SW480 (cell line): ENCODE data around the gene GNS.
"Not testable (repeated sequence)": the region's sequence is repeated elsewhere in the genome, so short reads cannot be mapped to it uniquely, and the experiment has no call there.

Source experiments
- DNase-seq: peaks from one replicate; pipeline ENCODE4 v3.0.0-alpha.2; 2016; ENCODE audit warnings: low spot score

Gene GNS

GRCh38 chr12:64779354-64779974, 20.3 kb upstream of the GNS start:
- no peak for DNase-seq

- DNase-seq, result not testable (repeated sequence)
Measured at GRCh38 chr12:64775147-64775736, 16.0 kb upstream of the GNS start.

- DNase-seq, result no peak
Measured at GRCh38 chr12:64773386-64773785, 14.2 kb upstream of the GNS start.

- no peak for DNase-seq
Measured at GRCh38 chr12:64767495-64767894, 8.3 kb upstream of the GNS start.

GRCh38 chr12:64760808-64761573, 1.8 kb upstream of the GNS start:
- DNase-seq, result no peak

GRCh38 chr12:64757771-64758170, 1.4 kb downstream of the GNS start:
- no peak for DNase-seq

- no peak for DNase-seq
Measured at GRCh38 chr12:64756376-64756775, 2.8 kb downstream of the GNS start.

- no peak for DNase-seq
Measured at GRCh38 chr12:64753427-64753826, 5.8 kb downstream of the GNS start.

GRCh38 chr12:64752833-64753238, 6.4 kb downstream of the GNS start:
- no peak for DNase-seq

GRCh38 chr12:64752032-64752431, 7.2 kb downstream of the GNS start:
- DNase-seq, result no peak

GRCh38 chr12:64749461-64750200, 9.6 kb downstream of the GNS start:
- DNase-seq, result no peak

- no peak for DNase-seq
Measured at GRCh38 chr12:64747695-64748094, 11.5 kb downstream of the GNS start.

GRCh38 chr12:64746663-64747062, 12.5 kb downstream of the GNS start:
- no peak for DNase-seq

GRCh38 chr12:64745980-64746379, 13.2 kb downstream of the GNS start:
- no peak for DNase-seq

- DNase-seq, result no peak
Measured at GRCh38 chr12:64745259-64745807, 13.9 kb downstream of the GNS start.

GRCh38 chr12:64744422-64745258, 14.6 kb downstream of the GNS start:
- DNase-seq, result peak; percentile 4

GRCh38 chr12:64743206-64743605, 16.0 kb downstream of the GNS start:
- DNase-seq, result no peak

GRCh38 chr12:64742416-64742815, 16.8 kb downstream of the GNS start:
- no peak for DNase-seq

- DNase-seq, result no peak
Measured at GRCh38 chr12:64740646-64741045, 18.6 kb downstream of the GNS start.

- DNase-seq, result no peak
Measured at GRCh38 chr12:64739778-64740177, 19.4 kb downstream of the GNS start.

- DNase-seq, result peak; percentile 47
Measured at GRCh38 chr12:64737539-64737938, 21.7 kb downstream of the GNS start.
